Effector memory CD8-positive, alpha-beta T cell (primary cell): ENCODE measurements around the gene ZIM2.

Source experiments
- ATAC-seq: fragments of 150-1000 bp; cut with Tn5 transposase; replicated peaks from 2 replicates; pipeline ENCODE4 v1.10.0; 2021; ENCODE audit warnings: mild to moderate bottlenecking, moderate library complexity
- DNase-seq, 3 experiments: peaks; one replicate each; pipeline ENCODE4 v3.0.0; 2021
- H3K27ac Mint-ChIP-seq, 2 donors: one replicate each; pipeline ENCODE4 v1.8.0; 2022; ENCODE audit warnings: mild to moderate bottlenecking in 2 of 2, mixed read lengths in 2 of 2, moderate library complexity in 2 of 2
- H3K27me3 Mint-ChIP-seq, 2 donors: one replicate each; pipeline ENCODE4 v1.8.0; 2022; ENCODE audit warnings: mixed read lengths in 2 of 2
- H3K36me3 Mint-ChIP-seq: one replicate; pipeline ENCODE4 v1.8.0; 2022; ENCODE audit warnings: mild to moderate bottlenecking, moderate library complexity, mixed read lengths; ENCODE audit not compliant: insufficient read depth
- H3K4me1 Mint-ChIP-seq, 2 donors: one replicate each; pipeline ENCODE4 v1.8.0; 2022; ENCODE audit warnings: low read depth in 2 of 2, mixed read lengths in 2 of 2
- H3K4me3 Mint-ChIP-seq, 2 donors: one replicate each; pipeline ENCODE4 v1.8.0; 2022; ENCODE audit warnings: mild to moderate bottlenecking in 2 of 2, mixed read lengths in 2 of 2, moderate library complexity in 2 of 2
- H3K9me3 Mint-ChIP-seq, 2 donors: one replicate each; pipeline ENCODE4 v1.8.0; 2022; ENCODE audit warnings: mixed read lengths in 2 of 2

The ZIM2 gene

GRCh38 chr19:56740501-56740900, 100.0 kb downstream of the ZIM2 start:
- Mint-ChIP-seq H3K27ac (no peak overlapping the region), H3K9me3 (peaks cover 17 to 28% of the 10 kb centered on the region in 2 donors), H3K4me3 (no peak overlapping the region), H3K4me1 (no peaks in the 10 kb centered on the region), H3K27me3 (no peaks in the 10 kb centered on the region), H3K36me3 (peaks cover 3% of the 10 kb centered on the region)
- DNase-seq (no peak), ATAC-seq (no peak)

- Mint-ChIP-seq H3K36me3 (peaks cover 3% of the 10 kb centered on the region), H3K4me1 (no peaks in the 10 kb centered on the region), H3K27me3 (no peaks in the 10 kb centered on the region), H3K4me3 (no peak overlapping the region), H3K27ac (no peak overlapping the region), H3K9me3 (peaks cover 16 to 17% of the 10 kb centered on the region in 2 donors)
- ATAC-seq = no peak
- DNase-seq = no peak
These were observed 104.0 kb downstream of the ZIM2 start for GRCh38 chr19:56736571-56736970.

- H3K4me1 Mint-ChIP-seq = no peaks in the 10 kb centered on the region
- H3K9me3 Mint-ChIP-seq = peaks cover 13 to 14% of the 10 kb centered on the region in 2 donors
- H3K36me3 Mint-ChIP-seq = no peaks in the 10 kb centered on the region
These were observed 107.5 kb downstream of the ZIM2 start for GRCh38 chr19:56732976-56733375.

GRCh38 chr19:56727677-56728076, 112.8 kb downstream of the ZIM2 start:
- no peaks in the 10 kb centered on the region for H3K27me3 Mint-ChIP-seq
- H3K9me3 Mint-ChIP-seq = peaks cover 9 to 11% of the 10 kb centered on the region in 2 donors
- no peaks in the 10 kb centered on the region for H3K4me1 Mint-ChIP-seq
- no peak overlapping the region for H3K27ac Mint-ChIP-seq
- H3K36me3 Mint-ChIP-seq = no peaks in the 10 kb centered on the region
- DNase-seq (no peak), ATAC-seq (no peak)
- H3K4me3 Mint-ChIP-seq = no peak overlapping the region

More at GRCh38 chr19:56732976-56733375, 107.5 kb downstream of the ZIM2 start:
- ATAC-seq (no peak), DNase-seq (no peak)
- no peaks in the 10 kb centered on the region for H3K27me3 Mint-ChIP-seq
- no peak overlapping the region for H3K4me3 Mint-ChIP-seq
- no peak overlapping the region for H3K27ac Mint-ChIP-seq

GRCh38 chr19:56725829-56726424, 114.6 kb downstream of the ZIM2 start:
- Mint-ChIP-seq H3K36me3 (no peaks in the 10 kb centered on the region), H3K27ac (no peak overlapping the region), H3K9me3 (peaks cover 15 to 24% of the 10 kb centered on the region in 2 donors), H3K4me1 (no peaks in the 10 kb centered on the region), H3K4me3 (no peak overlapping the region), H3K27me3 (no peaks in the 10 kb centered on the region)
- DNase-seq (no peak), ATAC-seq (no peak)
